Trophoblast cell (in vitro differentiated cells and primary cell): ENCODE results near the gene SH3TC1.

ENCODE experiments used
- DNase-seq, 2 donors: peaks; one replicate each; pipeline ENCODE4 v3.0.0-alpha.2; 2016
- H2AFZ ChIP-seq: 2 replicates; pipeline ENCODE4 v1.6.1; 2013; ENCODE audit warnings: low read length, moderate library complexity, mild to moderate bottlenecking; ENCODE audit not compliant: insufficient read depth, poor library complexity
- H2AK5ac ChIP-seq: 2 replicates; pipeline ENCODE4 v1.6.1; 2013; ENCODE audit warnings: mild to moderate bottlenecking, low read length
- H2BK120ac ChIP-seq: 2 replicates; pipeline ENCODE4 v1.6.1; 2013; ENCODE audit warnings: low read length, mild to moderate bottlenecking, moderate library complexity; ENCODE audit not compliant: insufficient read depth, poor library complexity
- H2BK12ac ChIP-seq: 2 replicates; pipeline ENCODE4 v1.6.1; 2013; ENCODE audit warnings: mild to moderate bottlenecking, low read length, moderate library complexity
- H2BK5ac ChIP-seq: 2 replicates; pipeline ENCODE4 v1.6.1; 2013; ENCODE audit warnings: low read length, low read depth, moderate library complexity, mild to moderate bottlenecking; ENCODE audit not compliant: poor library complexity
- H3K14ac ChIP-seq: 2 replicates; pipeline ENCODE4 v1.6.1; 2013; ENCODE audit warnings: mild to moderate bottlenecking, low read length
- H3K18ac ChIP-seq: 2 replicates; pipeline ENCODE4 v1.6.1; 2013; ENCODE audit warnings: mild to moderate bottlenecking, low read length
- H3K23ac ChIP-seq: 2 replicates; pipeline ENCODE4 v1.6.1; 2013; ENCODE audit warnings: low read length
- H3K27ac ChIP-seq: 2 replicates; pipeline ENCODE4 v1.5.1; 2013; ENCODE audit warnings: low read depth, mild to moderate bottlenecking, inconsistent platforms, low read length, moderate library complexity
- H3K27me3 ChIP-seq: 2 replicates; pipeline ENCODE4 v1.6.1; 2013; ENCODE audit warnings: inconsistent platforms, mild to moderate bottlenecking, low read length, moderate library complexity; ENCODE audit not compliant: insufficient read depth
- H3K36me3 ChIP-seq, 2 experiments: 1 replicate in 1 of 2; 2 replicates in 1 of 2; pipeline ENCODE4 v1.6.1; 2013; ENCODE audit warnings: low read length in 2 of 2, mild to moderate bottlenecking in 2 of 2, moderate library complexity in 1 of 2; ENCODE audit not compliant: insufficient read depth in 2 of 2, control insufficient read depth in 1 of 2
- H3K4ac ChIP-seq: 2 replicates; pipeline ENCODE4 v1.6.1; 2013; ENCODE audit warnings: low read depth, mild to moderate bottlenecking, low read length, moderate library complexity
- H3K4me1 ChIP-seq, 2 experiments: 1 replicate in 1 of 2; 2 replicates in 1 of 2; pipeline ENCODE4 v1.6.1; 2013; ENCODE audit warnings: low read length in 2 of 2, mild to moderate bottlenecking in 2 of 2, moderate library complexity in 1 of 2; ENCODE audit not compliant: insufficient read depth in 2 of 2, control insufficient read depth in 1 of 2
- H3K4me2 ChIP-seq: 2 replicates; pipeline ENCODE4 v1.6.1; 2013; ENCODE audit warnings: inconsistent platforms, mild to moderate bottlenecking, low read length, moderate library complexity
- H3K4me3 ChIP-seq: 2 replicates; pipeline ENCODE4 v1.5.1; 2013; ENCODE audit warnings: mild to moderate bottlenecking, low read depth, low read length, inconsistent platforms
- H3K79me1 ChIP-seq: one replicate; pipeline ENCODE4 v1.6.1; 2013; ENCODE audit warnings: low read length
- H3K79me2 ChIP-seq: 2 replicates; pipeline ENCODE4 v1.6.1; 2013; ENCODE audit warnings: low read length, mild to moderate bottlenecking; ENCODE audit not compliant: control insufficient read depth, insufficient read depth, poor library complexity
- H3K9ac ChIP-seq: 2 replicates; pipeline ENCODE4 v1.6.1; 2013; ENCODE audit warnings: mild to moderate bottlenecking, low read length
- H3K9me3 ChIP-seq: 2 replicates; pipeline ENCODE4 v1.6.1; 2013; ENCODE audit warnings: low read depth, mild to moderate bottlenecking, control low read depth, inconsistent platforms, low read length; ENCODE audit not compliant: insufficient read depth
- H4K12ac ChIP-seq: 2 replicates; pipeline ENCODE4 v1.6.1; 2013; ENCODE audit warnings: low read depth, mild to moderate bottlenecking, low read length, moderate library complexity
- H4K8ac ChIP-seq: 2 replicates; pipeline ENCODE4 v1.6.1; 2013; ENCODE audit warnings: low read depth, mild to moderate bottlenecking, low read length, moderate library complexity
- H4K91ac ChIP-seq: one replicate; pipeline ENCODE4 v1.6.1; 2013; ENCODE audit warnings: low read depth, mild to moderate bottlenecking, low read length, moderate library complexity
- WGBS: extraction: QIAGEN DNeasy Blood & Tissue Kit; methylation state at CpG from one replicate; pipeline ENCODE4 v1.1.7; 2013; ENCODE audit warnings: missing lambda C conversion rate; ENCODE audit not compliant: insufficient read length, insufficient coverage; ENCODE audit errors: extremely low coverage; 5-methylcytosine and 5-hydroxymethylcytosine counted together

Gene SH3TC1

GRCh38 chr4:8215001-8215427, 15.9 kb downstream of the SH3TC1 start:
- Histone ChIP-seq H3K79me1 (no peaks in the 10 kb centered on the region), H4K8ac (no peak overlapping the region), H3K4me3 (no peak overlapping the region), H4K91ac (no peak overlapping the region), H3K36me3 (peaks cover 9 to 23% of the 10 kb centered on the region in 2 experiments), H2BK5ac (no peak overlapping the region), H2AK5ac (no peak overlapping the region), H2BK12ac (no peak overlapping the region), H3K9me3 (no peaks in the 10 kb centered on the region), H3K27me3 (no peaks in the 10 kb centered on the region), H2AFZ (no peak overlapping the region), H3K14ac (no peak overlapping the region), H3K79me2 (no peaks in the 10 kb centered on the region), H3K9ac (no peak overlapping the region), H3K18ac (no peak overlapping the region), H3K27ac (no peak overlapping the region), H3K4me1 (no peaks in the 10 kb centered on the region), H3K4me2 (no peak overlapping the region), H4K12ac (no peak overlapping the region), H2BK120ac (no peak overlapping the region), H3K4ac (no peak overlapping the region), H3K23ac (no peak overlapping the region)
- DNase-seq: peak; percentile 29 to 66
- WGBS: no CpG with 5 or more reads among the region's 12 CpGs

GRCh38 chr4:8215641-8216442, 16.8 kb downstream of the SH3TC1 start:
- Histone ChIP-seq H4K91ac (no peak overlapping the region), H3K36me3 (peaks cover 17 to 23% of the 10 kb centered on the region in 2 experiments), H3K79me2 (no peaks in the 10 kb centered on the region), H2BK120ac (no peak overlapping the region), H3K14ac (no peak overlapping the region), H3K4me3 (no peak overlapping the region), H2AFZ (no peak overlapping the region), H3K27me3 (no peaks in the 10 kb centered on the region), H3K4ac (no peak overlapping the region), H3K9me3 (no peaks in the 10 kb centered on the region), H2BK5ac (no peak overlapping the region), H2BK12ac (no peak overlapping the region), H4K8ac (no peak overlapping the region), H3K27ac (no peak overlapping the region), H3K9ac (no peak overlapping the region), H3K23ac (no peak overlapping the region), H3K4me1 (no peaks in the 10 kb centered on the region), H3K18ac (no peak overlapping the region), H4K12ac (no peak overlapping the region), H3K4me2 (no peak overlapping the region), H2AK5ac (no peak overlapping the region), H3K79me1 (no peaks in the 10 kb centered on the region)
- DNase-seq: no peak
- WGBS: no CpG with 5 or more reads among the region's 23 CpGs

- H2AK5ac ChIP-seq: no peak overlapping the region
- no peaks in the 10 kb centered on the region for H3K4me1 ChIP-seq
- no peak overlapping the region for H3K14ac ChIP-seq
- H2BK5ac ChIP-seq: no peak overlapping the region
- H3K9me3 ChIP-seq: no peaks in the 10 kb centered on the region
- H2AFZ ChIP-seq: no peak overlapping the region
- no peak overlapping the region for H3K18ac ChIP-seq
- H4K8ac ChIP-seq: no peak overlapping the region
- DNase-seq: no peak
- H3K4me3 ChIP-seq: no peak overlapping the region
- H3K4me2 ChIP-seq: no peak overlapping the region
- H3K79me1 ChIP-seq: no peaks in the 10 kb centered on the region
- no peak overlapping the region for H3K9ac ChIP-seq
- H3K23ac ChIP-seq: no peak overlapping the region
- no peaks in the 10 kb centered on the region for H3K79me2 ChIP-seq
- no peak overlapping the region for H4K12ac ChIP-seq
- peaks cover 17 to 23% of the 10 kb centered on the region in 2 experiments for H3K36me3 ChIP-seq
- H4K91ac ChIP-seq: no peak overlapping the region
- H3K27ac ChIP-seq: no peak overlapping the region
- no peaks in the 10 kb centered on the region for H3K27me3 ChIP-seq
- no peak overlapping the region for H2BK120ac ChIP-seq
- no peak overlapping the region for H3K4ac ChIP-seq
- H2BK12ac ChIP-seq: no peak overlapping the region
- no CpG with 5 or more reads among the region's 28 CpGs for WGBS
Measured at GRCh38 chr4:8216443-8217245, 17.6 kb downstream of the SH3TC1 start.

GRCh38 chr4:8217246-8217511, 18.1 kb downstream of the SH3TC1 start:
- H4K8ac ChIP-seq: no peak overlapping the region
- H2BK5ac ChIP-seq: no peak overlapping the region
- H3K4ac ChIP-seq: no peak overlapping the region
- H3K27ac ChIP-seq: no peak overlapping the region
- no peak overlapping the region for H3K14ac ChIP-seq
- H3K23ac ChIP-seq: no peak overlapping the region
- no peak overlapping the region for H2AK5ac ChIP-seq
- H3K79me2 ChIP-seq: no peaks in the 10 kb centered on the region
- WGBS: no CpG with 5 or more reads among the region's 6 CpGs
- H3K36me3 ChIP-seq: peaks cover 17 to 22% of the 10 kb centered on the region in 2 experiments
- H4K12ac ChIP-seq: no peak overlapping the region
- H3K4me3 ChIP-seq: no peak overlapping the region
- H3K4me1 ChIP-seq: peaks cover 0 to 3% of the 10 kb centered on the region in 2 experiments
- DNase-seq: no peak
- no peak overlapping the region for H3K9ac ChIP-seq
- no peaks in the 10 kb centered on the region for H3K27me3 ChIP-seq
- H3K79me1 ChIP-seq: no peaks in the 10 kb centered on the region
- no peak overlapping the region for H2AFZ ChIP-seq
- no peak overlapping the region for H3K18ac ChIP-seq
- no peak overlapping the region for H2BK12ac ChIP-seq
- H2BK120ac ChIP-seq: no peak overlapping the region
- H4K91ac ChIP-seq: no peak overlapping the region
- H3K4me2 ChIP-seq: no peak overlapping the region
- H3K9me3 ChIP-seq: no peaks in the 10 kb centered on the region
